ENCODE measurements around the gene KLRB1. TPM values are rescaled to one million over a fixed set of nuclear protein-coding genes. Genes with fewer than 3 reads are reported as not detected.
"Not testable (repeated sequence)": the region's sequence is repeated elsewhere in the genome, so short reads cannot be mapped to it uniquely, and the experiment has no call there.

KLRB1 gene
- total RNA-seq = under 1 TPM in 3 of 4 donors, not detected in 1; 0.37 to 0.46 (median 0.38) TPM
- polyA plus RNA-seq = 0.18 TPM
- long read RNA-seq, donor 1, partial matches to known transcripts = 0 of 1 reads
- long read RNA-seq, donor 1, other reads (novel, unspliced or antisense) = 1 of 1 reads
- long read RNA-seq, donor 2 = 0 reads
- long read RNA-seq, donor 3, partial matches to known transcripts = 0 of 1 reads
- long read RNA-seq, donor 3, other reads (novel, unspliced or antisense) = 0 of 1 reads
- long read RNA-seq, donor 4 = 0 reads

DNA sequence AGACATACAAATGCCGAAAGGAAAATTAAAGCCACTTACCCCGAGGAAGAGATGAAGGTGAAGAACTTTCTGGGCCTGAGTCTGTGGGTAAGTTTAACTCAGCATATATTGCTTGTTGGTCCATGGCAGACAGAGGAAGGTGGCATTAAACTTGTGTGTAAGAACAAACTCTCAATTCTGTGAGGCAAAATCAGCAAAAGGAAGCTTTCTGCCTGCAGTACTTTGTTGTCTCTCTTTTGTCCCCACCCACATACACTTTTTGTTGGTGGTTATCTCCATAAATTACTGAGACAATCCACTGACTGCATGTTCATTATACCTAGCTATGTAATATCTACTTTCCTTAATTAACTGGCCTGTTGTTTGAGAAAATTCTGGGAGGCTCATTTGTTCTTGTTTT is at the start of gene KLRB1:
Gene KLRB1, minus strand, starts transcription at position 201 of the 400 bp plus-strand sequence. Its CDS starts 77 bp downstream, at position 124.
- Histone ChIP-seq H3K27me3 (ENCODE audit: control insufficient read depth, insufficient read depth) (no peaks in the 10 kb centered on the region), H3K4me3 (ENCODE audit: low read length) (no peak within 1 kb of the TSS), H3K4me1 (ENCODE audit: control insufficient read depth, insufficient read depth, low read length) (no peaks in the 10 kb centered on the region), H3K9me3 (ENCODE audit: control insufficient read depth, low read length) (no peaks in the 10 kb centered on the region), H3K27ac (ENCODE audit: low read length) (no peak within 1 kb of the TSS)
- intact Hi-C loops (cut with DNase I) = no loop called here
- no peak for DNase-seq
- 84% methylated on average over 2 of the region's 2 CpGs for WGBS
- no peak for ATAC-seq

DNA sequence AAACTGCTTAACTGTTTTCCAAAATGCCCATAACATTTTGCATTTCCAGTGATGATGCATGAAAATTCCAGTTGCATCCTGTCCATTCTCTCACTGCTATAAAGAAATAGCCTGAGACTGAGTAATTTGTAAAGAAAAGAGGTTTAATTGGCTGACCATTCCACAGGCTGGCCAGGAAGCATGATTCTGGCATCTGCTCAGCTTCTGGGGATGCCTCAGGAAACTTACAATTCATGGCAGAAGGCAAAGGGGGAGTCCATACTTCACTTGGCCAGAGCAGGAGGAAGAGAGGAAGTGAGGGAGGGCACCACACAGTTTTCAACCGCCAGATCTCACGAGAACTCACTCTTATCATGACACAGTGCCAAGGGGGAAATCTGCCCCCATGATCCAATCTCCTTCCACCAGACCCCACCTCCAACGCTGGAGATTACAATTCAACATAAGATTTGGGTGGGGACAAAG is 43.6 kb upstream of the KLRB1 start:
- no peaks in the 10 kb centered on the region for H3K9me3 ChIP-seq (ENCODE audit: control insufficient read depth, low read length)
- peak overlapping the region; percentile 23 for H3K4me3 ChIP-seq (ENCODE audit: low read length)
- ATAC-seq = no peak
- peak overlapping the region; percentile 36 for H3K27ac ChIP-seq (ENCODE audit: low read length)
- intact Hi-C loops (cut with DNase I) = no loop called here
- no peaks in the 10 kb centered on the region for H3K4me1 ChIP-seq (ENCODE audit: control insufficient read depth, insufficient read depth, low read length)
- 38% methylated on average over 3 of the region's 3 CpGs for WGBS
- no peak for DNase-seq
- H3K27me3 ChIP-seq (ENCODE audit: control insufficient read depth, insufficient read depth) = no peaks in the 10 kb centered on the region

DNA sequence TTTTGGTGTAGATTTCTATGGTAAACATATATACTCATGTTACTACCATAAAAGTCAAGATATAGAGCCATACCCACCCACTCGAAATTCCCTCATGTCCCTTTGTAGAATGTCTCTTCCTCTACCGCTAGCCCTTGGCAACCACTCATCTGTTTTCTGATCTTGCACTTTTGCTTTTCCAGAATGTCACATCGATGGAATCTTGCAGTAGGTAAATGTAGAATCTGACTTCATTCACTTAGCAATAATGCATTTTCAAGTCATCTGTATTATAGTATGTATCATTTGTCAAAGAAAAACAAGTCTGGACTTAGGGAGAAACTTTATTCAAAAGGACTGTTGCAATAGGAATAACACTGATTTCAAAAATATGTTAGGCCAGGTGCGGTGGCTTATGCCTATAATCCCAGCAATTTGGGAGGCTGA is 42.4 kb upstream of the KLRB1 start:
- WGBS = 29% methylated on average over 4 of the region's 4 CpGs
- intact Hi-C loops (cut with DNase I) = no loop called here

DNA sequence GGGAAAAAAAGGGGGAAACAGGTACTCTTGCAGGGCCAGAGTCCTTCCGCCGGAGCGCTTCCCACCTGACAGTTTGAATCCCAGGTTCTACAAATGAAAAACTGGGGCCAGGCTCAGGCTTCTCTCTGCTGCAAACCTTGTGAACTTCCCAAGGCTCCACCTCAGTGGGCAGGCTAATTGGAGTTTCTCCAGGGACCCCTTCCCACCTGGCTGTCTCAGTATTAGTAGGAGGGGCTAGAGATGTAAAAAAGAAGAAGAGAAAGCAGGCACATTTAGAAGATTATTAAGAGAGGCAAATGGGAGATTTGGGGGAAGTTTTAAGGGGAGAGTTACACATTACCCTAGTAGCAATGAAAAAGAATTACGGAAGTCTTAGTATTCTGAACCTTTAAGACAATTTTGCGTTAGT is 41.8 kb upstream of the KLRB1 start:
- DNase-seq (no peak), ATAC-seq (no peak)
- Histone ChIP-seq H3K27ac (ENCODE audit: low read length) (peak overlapping the region; percentile 56), H3K4me1 (ENCODE audit: control insufficient read depth, insufficient read depth, low read length) (no peaks in the 10 kb centered on the region), H3K4me3 (ENCODE audit: low read length) (peak overlapping the region; percentile 79), H3K9me3 (ENCODE audit: control insufficient read depth, low read length) (no peaks in the 10 kb centered on the region), H3K27me3 (ENCODE audit: control insufficient read depth, insufficient read depth) (no peaks in the 10 kb centered on the region)
- intact Hi-C loops (cut with DNase I) = loop anchor here in 1 of 4 donors (10.0 kb wide), 1 partner anchor 55 kb away; no protein-coding TSS in a partner anchor
- 33% methylated on average over 5 of the region's 5 CpGs for WGBS

More for the DNA sequence above, 42.4 kb upstream of the KLRB1 start:
- Histone ChIP-seq H3K4me3 (ENCODE audit: low read length) (peak overlapping the region; percentile 79), H3K9me3 (ENCODE audit: control insufficient read depth, low read length) (no peaks in the 10 kb centered on the region), H3K27ac (ENCODE audit: low read length) (peak overlapping the region; percentile 20), H3K4me1 (ENCODE audit: control insufficient read depth, insufficient read depth, low read length) (no peaks in the 10 kb centered on the region), H3K27me3 (ENCODE audit: control insufficient read depth, insufficient read depth) (no peaks in the 10 kb centered on the region)
- DNase-seq = no peak
- ATAC-seq = no peak

DNA sequence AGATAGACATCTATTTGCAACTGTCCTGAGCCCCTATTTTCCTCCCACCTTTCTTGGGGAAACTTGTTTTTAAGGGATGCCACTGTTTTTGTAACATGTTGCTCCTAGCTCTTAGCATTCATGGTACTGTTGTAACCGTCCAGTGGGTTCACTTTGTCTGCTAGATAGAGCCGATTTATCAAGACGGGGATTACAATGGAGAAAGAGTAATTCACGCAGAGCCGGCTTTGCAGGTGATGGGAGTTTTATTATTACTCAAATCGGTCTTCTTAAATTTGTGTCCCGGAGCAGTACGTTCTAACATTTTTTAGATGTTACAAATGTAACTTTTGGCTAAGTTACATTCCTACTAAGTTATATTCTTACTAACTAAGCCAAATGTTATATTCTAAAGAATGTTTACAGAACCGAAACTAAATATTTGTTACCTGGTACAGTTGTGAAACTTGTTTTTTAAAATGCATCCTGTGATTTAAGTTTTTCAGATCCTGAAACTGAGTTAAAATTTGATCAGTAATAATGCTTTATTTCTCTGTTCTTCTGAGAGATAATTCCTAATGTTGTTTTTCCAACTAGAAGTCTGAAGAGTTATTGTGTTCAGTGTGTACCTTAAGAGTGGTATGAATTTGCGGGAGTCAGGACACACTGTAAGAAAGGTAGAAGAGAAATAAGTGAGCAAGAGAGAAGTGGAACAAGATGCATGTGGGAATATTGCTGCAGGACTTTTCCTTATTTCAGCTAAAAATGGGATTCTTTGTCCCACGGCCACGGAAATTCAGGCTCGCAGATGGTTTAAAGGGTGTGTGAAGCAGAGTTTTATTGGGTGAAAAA is 41.2 kb upstream of the KLRB1 start:
- Histone ChIP-seq H3K4me1 (ENCODE audit: control insufficient read depth, insufficient read depth, low read length) (no peaks in the 10 kb centered on the region), H3K27me3 (ENCODE audit: control insufficient read depth, insufficient read depth) (no peaks in the 10 kb centered on the region), H3K9me3 (ENCODE audit: control insufficient read depth, low read length) (no peaks in the 10 kb centered on the region), H3K27ac (ENCODE audit: low read length) (peak overlapping the region; percentile 94), H3K4me3 (ENCODE audit: low read length) (peak overlapping the region; percentile 79)
- DNase-seq (no peak), ATAC-seq (peak; percentile 4 to 12)
- intact Hi-C loops (cut with DNase I) = loop anchor here in 1 of 4 donors (10.0 kb wide), 1 partner anchor 56 kb away; no protein-coding TSS in a partner anchor
- 5% methylated on average over 13 of the region's 13 CpGs for WGBS

DNA sequence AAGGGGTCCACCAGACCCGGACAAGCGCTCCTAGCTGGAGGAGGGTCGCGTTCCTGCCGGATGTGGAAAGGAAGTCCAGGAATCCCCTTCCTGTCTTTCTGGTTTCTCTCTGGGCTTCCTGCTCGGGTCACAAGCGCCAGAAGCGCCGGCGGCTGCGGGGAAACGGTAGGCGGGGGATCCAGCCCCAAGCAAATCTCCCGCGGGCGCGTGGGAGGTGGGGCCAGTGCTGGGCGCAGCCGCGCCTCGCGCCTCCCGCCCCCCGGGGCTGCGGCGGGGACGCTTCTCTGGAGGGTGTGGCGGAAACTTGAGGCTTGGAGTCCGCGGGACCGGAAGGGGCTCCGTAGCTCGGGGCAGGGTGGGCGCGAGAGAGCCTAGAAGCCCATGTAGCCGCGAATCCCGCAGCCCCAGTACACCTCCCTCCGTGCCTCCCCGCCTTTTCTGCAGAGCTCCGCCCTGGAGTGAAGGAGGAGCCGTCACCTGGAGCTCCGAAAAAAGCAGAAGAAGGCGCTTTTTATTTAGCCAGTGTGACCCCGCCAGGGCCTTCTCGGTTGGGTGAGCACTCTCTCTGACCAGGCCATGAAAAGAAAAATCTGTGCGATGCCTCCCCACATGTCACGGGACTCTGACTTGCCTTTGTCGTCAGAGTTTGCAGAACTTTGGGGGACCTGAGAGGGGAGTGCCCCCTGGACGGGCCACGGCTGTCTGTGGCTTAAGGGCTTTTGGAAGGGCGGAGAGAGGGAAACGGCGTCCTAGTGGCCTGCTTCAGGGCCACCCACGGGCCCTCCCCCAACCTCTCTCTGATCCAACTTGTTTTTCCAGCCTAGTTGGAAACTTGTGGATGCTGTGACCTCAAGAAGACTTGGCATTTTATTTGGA is 40.3 kb upstream of the KLRB1 start:
- intact Hi-C loops (cut with DNase I) = loop anchor here in 1 of 4 donors (10.0 kb wide), 1 partner anchor 57 kb away; no protein-coding TSS in a partner anchor
- peak; percentile 86 to 93 (median 93) for DNase-seq

DNA sequence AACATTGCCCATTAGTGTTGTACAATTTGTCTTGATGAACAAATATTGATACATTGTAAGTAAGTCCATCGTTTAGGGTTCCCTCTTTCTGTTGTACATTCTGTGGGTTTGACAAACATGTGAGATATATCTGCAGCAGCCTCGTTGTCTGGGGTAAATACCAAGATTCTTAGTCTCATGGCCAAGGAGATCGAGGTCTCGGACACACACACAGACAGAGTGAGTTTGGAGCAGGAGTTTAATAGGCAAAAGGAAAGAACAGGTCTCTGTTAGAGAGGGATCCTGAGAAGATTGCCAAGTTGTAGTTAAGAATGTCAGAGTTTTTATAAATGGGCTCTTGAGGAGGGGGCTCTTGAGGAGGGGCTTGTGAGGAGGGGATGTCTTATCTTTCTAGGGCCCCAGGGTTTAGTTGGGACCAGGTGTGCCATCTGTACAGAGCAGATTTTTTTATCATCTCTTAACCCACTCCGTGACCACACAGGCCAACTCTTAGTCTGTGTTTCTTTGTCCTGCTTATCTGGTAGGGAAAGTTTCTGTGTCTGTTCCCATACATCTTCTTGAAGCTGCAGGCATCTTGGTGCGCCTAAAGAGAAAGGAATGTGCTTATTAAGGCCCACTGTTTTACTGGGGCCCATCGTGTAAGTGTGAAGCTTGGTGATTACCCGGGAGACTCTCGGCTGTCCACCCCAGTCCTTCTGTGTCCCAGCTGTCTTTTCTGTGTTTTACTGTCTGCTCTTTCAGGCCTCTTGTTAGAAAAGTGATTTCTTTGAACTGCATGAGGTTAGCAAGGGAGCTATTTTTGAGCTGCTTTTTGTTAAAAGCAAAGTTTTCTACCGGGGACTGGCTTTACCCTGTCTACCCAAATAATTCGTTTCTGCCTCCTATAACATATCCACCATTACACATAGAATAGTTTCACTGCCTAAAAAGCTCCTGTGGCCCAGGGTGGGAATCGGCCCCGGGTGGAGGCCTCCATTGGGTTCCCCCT is 39.4 kb upstream of the KLRB1 start:
- ATAC-seq (no peak), DNase-seq (no peak)
- WGBS = 34% methylated on average over 13 of the region's 13 CpGs
- intact Hi-C loops (cut with DNase I) = loop anchor here in 1 of 4 donors (10.0 kb wide), 1 partner anchor 58 kb away; no protein-coding TSS in a partner anchor
- H3K27ac ChIP-seq (ENCODE audit: low read length) = peak overlapping the region; percentile 94
- H3K4me3 ChIP-seq (ENCODE audit: low read length) = peak overlapping the region; percentile 79
- no peaks in the 10 kb centered on the region for H3K27me3 ChIP-seq (ENCODE audit: control insufficient read depth, insufficient read depth)
- no peaks in the 10 kb centered on the region for H3K9me3 ChIP-seq (ENCODE audit: control insufficient read depth, low read length)
- no peaks in the 10 kb centered on the region for H3K4me1 ChIP-seq (ENCODE audit: control insufficient read depth, insufficient read depth, low read length)

More for the DNA sequence above, 40.3 kb upstream of the KLRB1 start:
- Histone ChIP-seq H3K4me1 (ENCODE audit: control insufficient read depth, insufficient read depth, low read length) (no peaks in the 10 kb centered on the region), H3K27me3 (ENCODE audit: control insufficient read depth, insufficient read depth) (no peaks in the 10 kb centered on the region), H3K9me3 (ENCODE audit: control insufficient read depth, low read length) (no peaks in the 10 kb centered on the region), H3K4me3 (ENCODE audit: low read length) (peak overlapping the region; percentile 79), H3K27ac (ENCODE audit: low read length) (peak overlapping the region; percentile 94)
- under 1% methylated on average over 55 of the region's 55 CpGs for WGBS
- ATAC-seq = peak; percentile 98

DNA sequence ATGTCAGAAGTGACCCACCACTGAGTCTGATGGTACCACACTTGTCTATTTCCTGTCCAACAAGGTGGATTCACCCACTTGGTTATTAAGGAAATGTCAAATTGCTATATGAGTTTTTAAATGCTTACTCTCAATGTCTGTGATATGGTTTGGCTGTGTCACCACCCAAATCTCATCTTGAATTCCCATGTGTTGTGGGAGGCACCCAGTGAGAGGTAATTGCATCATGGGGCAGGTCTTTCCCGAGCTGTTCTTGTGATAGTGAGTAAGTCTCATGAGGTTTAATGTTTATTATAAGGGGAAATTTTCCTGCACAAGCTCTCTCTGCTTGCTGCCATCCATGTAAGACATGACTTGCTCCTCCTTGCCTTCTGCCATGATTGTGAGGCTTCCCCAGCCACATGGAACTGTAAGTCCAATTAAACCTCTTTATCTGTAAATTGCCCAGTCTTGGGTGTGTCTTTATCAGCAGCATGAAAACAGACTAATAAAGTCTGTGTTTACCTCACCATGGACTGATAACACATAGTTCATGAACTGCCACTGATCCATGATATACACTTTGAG is 37.4 kb upstream of the KLRB1 start:
- not testable (repeated sequence) for ATAC-seq; H3K27ac ChIP-seq (ENCODE audit: low read length); DNase-seq; H3K9me3 ChIP-seq (ENCODE audit: control insufficient read depth, low read length); H3K4me1 ChIP-seq (ENCODE audit: control insufficient read depth, insufficient read depth, low read length); H3K4me3 ChIP-seq (ENCODE audit: low read length); H3K27me3 ChIP-seq (ENCODE audit: control insufficient read depth, insufficient read depth)
- WGBS = 65% methylated on average over 1 of the region's 1 CpG
- intact Hi-C loops (cut with DNase I) = loop anchor here in 1 of 4 donors (10.0 kb wide), 1 partner anchor 60 kb away; no protein-coding TSS in a partner anchor

DNA sequence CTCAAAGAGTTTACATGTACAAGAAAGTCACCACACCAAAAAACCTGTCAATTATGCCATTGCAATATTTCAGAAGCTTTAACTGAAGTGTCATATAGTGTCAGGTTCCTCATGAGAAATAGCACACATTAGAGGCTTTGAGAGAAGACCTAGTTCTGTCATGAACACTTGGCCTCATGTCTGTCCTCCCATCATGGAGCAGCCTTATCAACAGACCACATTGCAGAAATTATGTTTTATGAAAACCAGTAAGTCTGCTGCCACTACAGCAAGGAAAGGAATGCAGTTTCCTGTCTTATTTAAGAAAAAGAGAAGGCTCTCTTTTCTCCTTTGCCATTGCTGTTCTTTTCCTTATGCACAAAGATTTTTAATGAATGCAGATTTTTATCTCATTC is 35.5 kb upstream of the KLRB1 start:
- Histone ChIP-seq H3K9me3 (ENCODE audit: control insufficient read depth, low read length) (no peaks in the 10 kb centered on the region), H3K27me3 (ENCODE audit: control insufficient read depth, insufficient read depth) (no peaks in the 10 kb centered on the region), H3K4me1 (ENCODE audit: control insufficient read depth, insufficient read depth, low read length) (no peaks in the 10 kb centered on the region), H3K27ac (ENCODE audit: low read length) (no peak overlapping the region), H3K4me3 (ENCODE audit: low read length) (no peak overlapping the region)
- intact Hi-C loops (cut with DNase I) = loop anchor here in 1 of 4 donors (10.0 kb wide), 1 partner anchor 62 kb away; no protein-coding TSS in a partner anchor
- ATAC-seq (no peak), DNase-seq (no peak)

Measured in right cardiac atrium (tissue), 5 donors.